ENCODE results near the gene CYP2W1.

DNA sequence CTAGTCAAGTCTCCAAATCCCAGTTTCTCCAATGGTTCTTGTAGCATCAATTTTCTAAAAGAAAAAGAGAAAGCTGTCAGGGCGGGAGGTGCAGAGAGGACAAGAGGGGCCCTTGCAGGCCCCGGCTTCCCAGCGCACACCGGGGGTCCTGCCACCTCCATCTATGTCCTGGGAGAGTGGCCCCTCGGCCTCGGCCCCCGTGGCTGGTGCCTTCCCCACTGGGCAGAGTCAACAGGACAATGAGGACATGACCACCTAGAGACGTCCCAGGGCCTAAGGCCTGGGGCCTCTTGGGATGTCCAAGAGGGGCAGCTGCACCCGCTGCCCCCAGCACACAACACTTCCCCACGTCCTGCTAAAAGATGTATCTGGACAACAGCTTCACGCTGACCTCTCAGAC lies 13.6 kb upstream of the CYP2W1 start:
- no peak for TF ChIP-seq CTCF (IDR thresholded peaks at IDR 0.05; ENCODE audit: insufficient read depth, low read depth, low read length)
- no peak for TF ChIP-seq EZH2 (IDR thresholded peaks at IDR 0.05; ENCODE audit: insufficient read depth, low read length)
